Measurements from ENCODE around the gene PHRF1.

Gene PHRF1

DNA sequence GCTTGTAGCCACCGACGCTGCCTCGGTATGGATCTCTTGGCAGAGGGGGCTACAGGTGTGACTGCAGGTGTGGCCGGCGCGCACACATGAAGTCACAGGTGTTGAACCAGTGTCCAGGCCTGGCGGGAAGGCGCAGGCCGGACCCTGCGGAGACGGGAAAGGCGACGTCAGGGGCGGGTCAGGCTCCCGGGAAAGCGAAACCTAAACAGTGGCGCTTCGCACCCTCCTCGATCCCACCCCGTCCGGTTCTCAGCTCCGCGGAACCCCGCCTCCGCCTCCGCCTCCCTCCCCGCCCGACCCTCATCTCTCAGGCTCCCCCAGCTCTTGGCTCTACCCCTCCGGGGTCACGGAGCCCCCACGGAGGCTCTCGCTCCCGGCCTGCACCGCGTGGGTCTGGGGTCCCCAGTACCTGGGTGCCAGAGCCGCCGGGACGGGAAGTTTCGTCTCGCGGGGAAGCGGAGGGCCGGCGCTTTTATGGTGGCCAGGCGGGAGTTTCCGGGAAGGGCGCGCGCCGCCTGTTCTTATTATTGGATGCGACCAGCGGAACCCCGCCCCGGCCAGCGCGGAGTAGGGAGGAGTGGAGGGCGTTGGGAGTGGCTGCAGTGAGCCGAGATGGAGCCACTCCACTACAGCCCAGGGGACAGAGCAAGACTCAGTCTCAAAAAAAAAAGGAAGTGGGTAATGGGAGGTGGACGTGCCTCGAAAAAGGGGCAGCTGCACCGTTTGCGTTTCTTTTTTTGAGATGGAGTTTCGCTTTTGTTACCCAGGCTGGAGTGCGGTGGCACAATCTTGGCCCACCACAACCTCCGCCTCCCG lies 39.4 kb downstream of the PHRF1 start, which contains the start of gene IRF7:
TSS of gene IRF7 (minus strand) at position 447 of the 816 bp plus-strand sequence. CDS start 586 bp downstream, outside the sequence.
- peak; percentile 90 for DNase-seq
- H3K36me3 ChIP-seq (replicated peaks) = peaks cover 42% of the 10 kb centered on the region
- in situ Hi-C loops (cut with HindIII; ENCODE audit: low pct_ligation_motif_present, low sequenced_read_pairs) = no loop called here

DNA sequence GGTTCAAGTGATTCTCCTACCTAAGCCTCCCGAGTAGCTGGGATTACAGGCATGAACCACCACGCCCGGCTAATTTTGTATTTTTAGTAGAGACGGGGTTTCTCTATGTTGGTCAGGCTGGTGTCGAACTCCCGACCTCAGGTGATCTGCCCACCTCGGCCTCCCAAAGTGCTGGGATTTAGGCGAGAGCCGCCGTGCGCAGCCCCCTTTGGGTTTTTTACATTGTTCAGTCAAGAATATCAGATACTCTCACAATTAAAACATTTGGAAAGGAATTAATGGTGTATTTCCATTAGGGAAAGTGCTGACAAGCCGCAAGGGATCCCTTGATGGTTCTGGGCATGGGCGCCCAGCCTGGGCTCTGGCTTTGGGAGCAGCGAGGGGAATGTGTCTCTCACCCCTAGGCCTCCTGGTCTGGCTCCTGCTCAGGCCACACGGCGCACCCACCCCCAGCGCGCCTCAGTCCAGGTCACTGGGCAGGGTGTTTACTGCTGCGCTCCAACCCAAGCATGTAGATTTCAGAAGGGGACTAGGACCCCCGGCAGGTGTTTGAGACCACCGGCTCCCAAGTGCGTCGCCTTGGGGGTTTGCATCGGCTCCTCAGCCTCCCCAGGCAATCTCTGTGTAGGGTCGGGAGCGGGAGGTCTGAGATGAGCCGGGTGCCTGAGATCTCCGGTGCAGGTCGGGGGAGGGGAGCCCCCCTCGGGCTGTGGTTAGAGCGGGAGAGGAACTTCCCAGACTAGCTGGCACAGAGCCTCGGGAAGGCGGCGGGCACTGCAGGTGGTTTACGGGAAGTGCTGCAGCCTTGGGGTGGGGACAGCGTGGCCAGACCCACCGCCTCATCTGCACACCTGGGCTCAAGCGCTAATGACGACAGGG lies 40.3 kb downstream of the PHRF1 start:
- DNase-seq = no peak
- in situ Hi-C loops (cut with HindIII; ENCODE audit: low pct_ligation_motif_present, low sequenced_read_pairs) = no loop called here
- Histone ChIP-seq H3K27ac (no peak overlapping the region), H3K4me3 (ENCODE audit: low read depth, low read length) (peak overlapping the region; percentile 71), H3K36me3 (replicated peaks) (peaks cover 34% of the 10 kb centered on the region), H3K27me3 (replicated peaks) (no peaks in the 10 kb centered on the region)
- TF ChIP-seq, protein P1, sequence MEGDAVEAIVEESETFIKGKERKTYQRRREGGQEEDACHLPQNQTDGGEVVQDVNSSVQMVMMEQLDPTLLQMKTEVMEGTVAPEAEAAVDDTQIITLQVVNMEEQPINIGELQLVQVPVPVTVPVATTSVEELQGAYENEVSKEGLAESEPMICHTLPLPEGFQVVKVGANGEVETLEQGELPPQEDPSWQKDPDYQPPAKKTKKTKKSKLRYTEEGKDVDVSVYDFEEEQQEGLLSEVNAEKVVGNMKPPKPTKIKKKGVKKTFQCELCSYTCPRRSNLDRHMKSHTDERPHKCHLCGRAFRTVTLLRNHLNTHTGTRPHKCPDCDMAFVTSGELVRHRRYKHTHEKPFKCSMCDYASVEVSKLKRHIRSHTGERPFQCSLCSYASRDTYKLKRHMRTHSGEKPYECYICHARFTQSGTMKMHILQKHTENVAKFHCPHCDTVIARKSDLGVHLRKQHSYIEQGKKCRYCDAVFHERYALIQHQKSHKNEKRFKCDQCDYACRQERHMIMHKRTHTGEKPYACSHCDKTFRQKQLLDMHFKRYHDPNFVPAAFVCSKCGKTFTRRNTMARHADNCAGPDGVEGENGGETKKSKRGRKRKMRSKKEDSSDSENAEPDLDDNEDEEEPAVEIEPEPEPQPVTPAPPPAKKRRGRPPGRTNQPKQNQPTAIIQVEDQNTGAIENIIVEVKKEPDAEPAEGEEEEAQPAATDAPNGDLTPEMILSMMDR (IDR thresholded peaks at IDR 0.05; ENCODE audit: low read depth, low read length, missing control alignments) = no peak

More for the DNA sequence above, 39.4 kb downstream of the PHRF1 start, which contains the start of gene IRF7:
- H3K27ac ChIP-seq = peak within 1 kb of the TSS; percentile 92
- TF ChIP-seq, protein P1 (IDR thresholded peaks at IDR 0.05; ENCODE audit: low read depth, low read length, missing control alignments) = no peak
- H3K27me3 ChIP-seq (replicated peaks) = no peaks in the 10 kb centered on the region
- H3K4me3 ChIP-seq (ENCODE audit: low read depth, low read length) = peak within 1 kb of the TSS; percentile 71

DNA sequence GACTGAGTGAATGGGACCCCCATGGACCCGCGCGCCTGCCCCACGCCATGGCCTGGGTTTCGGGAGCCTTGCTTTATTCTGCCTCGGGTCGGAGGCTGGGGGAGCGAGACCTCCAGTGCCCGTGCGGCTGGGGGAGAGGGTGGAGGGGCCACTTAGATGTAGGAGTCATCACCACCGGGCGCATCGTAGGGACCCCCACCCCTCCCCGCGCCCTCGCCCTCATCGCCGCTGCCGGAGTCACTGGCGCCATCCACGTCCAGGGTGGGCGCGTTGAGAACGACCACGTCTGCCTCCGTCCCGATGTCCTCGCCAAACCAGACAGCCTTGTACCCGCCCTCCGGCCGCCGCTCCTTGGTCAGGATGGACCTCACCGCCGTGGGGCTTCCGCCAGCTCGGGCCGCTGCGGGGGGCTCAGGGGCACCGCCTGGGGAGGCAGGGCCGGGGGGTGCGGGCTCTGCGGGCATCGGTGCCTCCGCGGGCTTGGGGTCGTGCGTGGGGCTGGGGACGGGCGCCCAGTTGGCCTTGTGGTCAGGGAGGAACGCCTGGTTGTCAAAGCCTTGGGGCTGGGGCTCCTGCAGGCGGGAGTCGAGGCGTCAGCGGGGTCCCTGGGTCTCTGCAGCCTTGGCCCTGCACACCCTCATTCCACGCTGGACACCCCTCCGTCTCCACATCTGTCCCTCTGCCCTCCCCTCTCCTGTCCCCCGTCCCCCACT lies 41.1 kb downstream of the PHRF1 start:
- TF ChIP-seq, protein P1 (IDR thresholded peaks at IDR 0.05; ENCODE audit: low read depth, low read length, missing control alignments) = no peak
- Histone ChIP-seq H3K4me3 (ENCODE audit: low read depth, low read length) (no peak overlapping the region), H3K27ac (no peak overlapping the region), H3K27me3 (replicated peaks) (no peaks in the 10 kb centered on the region), H3K36me3 (replicated peaks) (peaks cover 26% of the 10 kb centered on the region)
- in situ Hi-C loops (cut with HindIII; ENCODE audit: low pct_ligation_motif_present, low sequenced_read_pairs) = no loop called here
- no peak for DNase-seq

DNA sequence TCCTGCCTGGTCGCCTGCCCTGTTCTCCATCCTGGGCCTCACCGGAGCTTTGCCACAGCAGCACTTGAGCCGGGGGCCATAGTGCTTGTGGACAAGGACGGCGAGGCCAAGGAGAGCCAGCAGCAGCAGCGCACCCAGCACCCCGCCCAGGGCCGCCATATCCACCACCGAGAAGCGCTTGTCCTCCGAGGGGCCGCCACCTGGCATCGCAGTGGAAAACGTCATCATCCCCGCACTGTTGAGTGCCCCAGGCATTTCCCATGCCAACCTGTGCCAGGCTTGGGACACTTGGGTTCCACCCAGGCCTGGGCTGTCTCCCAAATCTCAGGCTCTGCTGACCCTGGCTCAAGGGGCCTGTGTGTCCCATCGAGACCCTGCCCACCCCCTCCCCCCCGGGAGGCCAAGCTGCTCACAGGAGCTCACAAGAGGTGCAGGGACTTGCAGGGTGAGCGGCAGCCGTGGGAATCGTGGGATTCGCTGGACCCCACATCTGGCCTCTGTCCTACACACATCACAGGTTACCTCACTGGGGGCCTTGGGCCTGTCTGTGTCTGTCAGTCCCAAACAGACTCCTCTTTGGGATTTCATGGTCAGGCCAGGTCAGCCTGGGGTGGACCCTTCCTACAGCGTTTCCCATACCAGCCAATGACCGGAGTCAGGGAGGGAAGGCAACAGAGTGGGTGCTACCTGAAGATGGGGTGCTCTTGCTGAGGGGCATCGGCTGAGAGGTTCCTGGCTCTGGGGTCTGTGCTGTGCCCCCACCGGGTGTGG lies 41.8 kb downstream of the PHRF1 start:
- H3K4me3 ChIP-seq (ENCODE audit: low read depth, low read length) = no peak overlapping the region
- in situ Hi-C loops (cut with HindIII; ENCODE audit: low pct_ligation_motif_present, low sequenced_read_pairs) = no loop called here
- peaks cover 18% of the 10 kb centered on the region for H3K36me3 ChIP-seq (replicated peaks)
- H3K27me3 ChIP-seq (replicated peaks) = no peaks in the 10 kb centered on the region
- no peak for DNase-seq
- no peak overlapping the region for H3K27ac ChIP-seq
- TF ChIP-seq, protein P1 (IDR thresholded peaks at IDR 0.05; ENCODE audit: low read depth, low read length, missing control alignments) = no peak
